Liver (tissue), 3 donors: ENCODE results near the gene SNCA.

Experiments used
- CTCF ChIP-seq: fragments of 150-350 bp; IDR thresholded peaks from 2 replicates; pipeline ENCODE4 v1.5.1; 2017; ENCODE audit warnings: improper control_type of control experiment, low read depth, low read length; ENCODE audit not compliant: missing input control
- GABPA ChIP-seq, 2 donors: IDR thresholded peaks in 1 of 2; conservative IDR thresholded peaks in 1 of 2; 2 replicates each; pipeline ENCODE4 v1.6.1; 2016; ENCODE audit warnings: antibody characterized with exemption in 2 of 2, mild to moderate bottlenecking in 1 of 2, moderate library complexity in 1 of 2
- REST ChIP-seq: IDR thresholded peaks from 2 replicates; pipeline ENCODE4 v1.6.1; 2016; ENCODE audit warnings: antibody characterized with exemption, mild to moderate bottlenecking
- TAF1 ChIP-seq: conservative IDR thresholded peaks from 2 replicates; pipeline ENCODE4 v1.6.1; 2016; ENCODE audit warnings: antibody characterized with exemption, mild to moderate bottlenecking
- donor health status: healthy.
- donor health status: healthy.

- TF ChIP-seq TAF1 (no peak), CTCF (no peak), GABPA (IDR thresholded peaks at IDR 0.05 in 1 of 2, conservative IDR thresholded peaks at IDR 0.05 in 1 of 2) (no peak), REST (no peak)
These were observed 103.0 kb downstream of the SNCA start for GRCh38 chr4:89733946-89734345.
